Astrocyte (in vitro differentiated cells and primary cell): ENCODE measurements around the gene ZNF628. TPM values are rescaled to one million over a fixed set of nuclear protein-coding genes. Genes with fewer than 3 reads are reported as not detected.
A peak's percentile ranks its signal among the peaks of the same experiment; 100 is the strongest.

Experiments used
- DNase-seq: peaks from one replicate; pipeline ENCODE4 v3.0.0-alpha.2; 2010; ENCODE audit warnings: low read depth
- FAIRE-seq: peaks from 2 replicates; lab custom pipeline; 2011; peaks lifted over from hg19 to GRCh38; lab: Jason Lieb, UNC
- H2AFZ ChIP-seq: 2 replicates; pipeline ENCODE4 v1.6.0; 2012; ENCODE audit warnings: low read depth, low read length, inconsistent platforms
- H3K27ac ChIP-seq: 2 replicates; pipeline ENCODE4 v1.5.1; 2011; ENCODE audit warnings: low read depth, low read length, inconsistent platforms
- H3K27me3 ChIP-seq: 2 replicates; pipeline ENCODE4 v1.6.0; 2011; ENCODE audit warnings: low read length, inconsistent platforms; ENCODE audit not compliant: insufficient read depth
- H3K36me3 ChIP-seq: 2 replicates; pipeline ENCODE4 v1.5.1; 2011; ENCODE audit warnings: low read length, inconsistent platforms; ENCODE audit not compliant: insufficient read depth
- H3K4me1 ChIP-seq: 2 replicates; pipeline ENCODE4 v1.5.1; 2011; ENCODE audit warnings: low read length, inconsistent platforms; ENCODE audit not compliant: insufficient read depth
- H3K4me2 ChIP-seq: 2 replicates; pipeline ENCODE4 v1.6.0; 2012; ENCODE audit warnings: low read length, inconsistent platforms
- H3K4me3 ChIP-seq: 2 replicates; pipeline ENCODE4 v1.5.1; 2011; ENCODE audit warnings: low read depth, mild to moderate bottlenecking, low read length, inconsistent platforms; ENCODE audit not compliant: insufficient read depth
- H3K79me2 ChIP-seq: 2 replicates; pipeline ENCODE4 v1.6.0; 2012; ENCODE audit warnings: mild to moderate bottlenecking, low read length, inconsistent platforms; ENCODE audit not compliant: insufficient read depth
- H3K9ac ChIP-seq: 2 replicates; pipeline ENCODE4 v1.6.0; 2012; ENCODE audit warnings: mild to moderate bottlenecking, low read length, inconsistent platforms
- H3K9me3 ChIP-seq: 2 replicates; pipeline ENCODE4 v1.5.1; 2012; ENCODE audit warnings: low read depth, mild to moderate bottlenecking, low read length, inconsistent platforms; ENCODE audit not compliant: insufficient read depth
- H4K20me1 ChIP-seq: 2 replicates; pipeline ENCODE4 v1.6.0; 2012; ENCODE audit warnings: low read length, inconsistent platforms; ENCODE audit not compliant: insufficient read depth
- H3K27ac Mint-ChIP-seq: one replicate; pipeline ENCODE4 v1.8.0; 2021; ENCODE audit warnings: mild to moderate bottlenecking, mixed read lengths; ENCODE audit not compliant: unreplicated experiment
- H3K27me3 Mint-ChIP-seq: one replicate; pipeline ENCODE4 v1.8.0; 2021; ENCODE audit warnings: low read depth, mixed read lengths; ENCODE audit not compliant: unreplicated experiment
- H3K36me3 Mint-ChIP-seq: one replicate; pipeline ENCODE4 v1.8.0; 2021; ENCODE audit warnings: low read depth, mixed read lengths; ENCODE audit not compliant: unreplicated experiment
- H3K4me1 Mint-ChIP-seq: one replicate; pipeline ENCODE4 v1.8.0; 2021; ENCODE audit warnings: low read depth, mixed read lengths; ENCODE audit not compliant: unreplicated experiment
- H3K4me3 Mint-ChIP-seq: one replicate; pipeline ENCODE4 v1.8.0; 2021; ENCODE audit warnings: mild to moderate bottlenecking, moderate library complexity, mixed read lengths; ENCODE audit not compliant: unreplicated experiment
- H3K9me3 Mint-ChIP-seq: one replicate; pipeline ENCODE4 v1.8.0; 2021; ENCODE audit warnings: mild to moderate bottlenecking, mixed read lengths; ENCODE audit not compliant: unreplicated experiment
- EZH2 ChIP-seq: IDR thresholded peaks from 2 replicates; pipeline ENCODE4 v1.6.1; 2012; ENCODE audit warnings: mild to moderate bottlenecking, low read length, inconsistent platforms; ENCODE audit not compliant: insufficient read depth
- total RNA-seq: library from RNA; stranded (reverse); gene quantifications from 2 replicates; pipeline ENCODE4 v1.2.1, GENCODE V29; 2021
- TF ChIP-seq, protein P1 (sequence below): IDR thresholded peaks from 2 replicates; pipeline ENCODE4 v1.5.1; 2011; ENCODE audit warnings: low read depth, mild to moderate bottlenecking, inconsistent platforms, low read length, moderate library complexity; ENCODE audit not compliant: insufficient read depth

The ZNF628 gene
- total RNA-seq, 1 donor from 2014 or later, result 9.9 TPM

- no peaks in the 10 kb centered on the region for H4K20me1 ChIP-seq
- H3K9me3 ChIP-seq, result no peaks in the 10 kb centered on the region
- no peak overlapping the region for H3K27ac Mint-ChIP-seq
- peaks cover 21% of the 10 kb centered on the region for H3K4me1 Mint-ChIP-seq
- H3K27ac ChIP-seq, result no peak overlapping the region
- H3K36me3 ChIP-seq, result no peaks in the 10 kb centered on the region
- no peaks in the 10 kb centered on the region for H3K27me3 Mint-ChIP-seq
- no peak overlapping the region for H3K4me3 Mint-ChIP-seq
- peaks cover 20% of the 10 kb centered on the region for H3K79me2 ChIP-seq
- peaks cover 60% of the 10 kb centered on the region for H3K4me1 ChIP-seq
- FAIRE-seq, result no peak
- TF ChIP-seq, protein P1, sequence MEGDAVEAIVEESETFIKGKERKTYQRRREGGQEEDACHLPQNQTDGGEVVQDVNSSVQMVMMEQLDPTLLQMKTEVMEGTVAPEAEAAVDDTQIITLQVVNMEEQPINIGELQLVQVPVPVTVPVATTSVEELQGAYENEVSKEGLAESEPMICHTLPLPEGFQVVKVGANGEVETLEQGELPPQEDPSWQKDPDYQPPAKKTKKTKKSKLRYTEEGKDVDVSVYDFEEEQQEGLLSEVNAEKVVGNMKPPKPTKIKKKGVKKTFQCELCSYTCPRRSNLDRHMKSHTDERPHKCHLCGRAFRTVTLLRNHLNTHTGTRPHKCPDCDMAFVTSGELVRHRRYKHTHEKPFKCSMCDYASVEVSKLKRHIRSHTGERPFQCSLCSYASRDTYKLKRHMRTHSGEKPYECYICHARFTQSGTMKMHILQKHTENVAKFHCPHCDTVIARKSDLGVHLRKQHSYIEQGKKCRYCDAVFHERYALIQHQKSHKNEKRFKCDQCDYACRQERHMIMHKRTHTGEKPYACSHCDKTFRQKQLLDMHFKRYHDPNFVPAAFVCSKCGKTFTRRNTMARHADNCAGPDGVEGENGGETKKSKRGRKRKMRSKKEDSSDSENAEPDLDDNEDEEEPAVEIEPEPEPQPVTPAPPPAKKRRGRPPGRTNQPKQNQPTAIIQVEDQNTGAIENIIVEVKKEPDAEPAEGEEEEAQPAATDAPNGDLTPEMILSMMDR, result no peak
- TF ChIP-seq EZH2, result no peak
- peak overlapping the region; percentile 85 for H3K4me2 ChIP-seq
- H3K36me3 Mint-ChIP-seq, result peaks cover 3% of the 10 kb centered on the region
- H3K9me3 Mint-ChIP-seq, result no peaks in the 10 kb centered on the region
- DNase-seq, result no peak
- H3K4me3 ChIP-seq, result no peak overlapping the region
- H2AFZ ChIP-seq, result no peak overlapping the region
- no peaks in the 10 kb centered on the region for H3K27me3 ChIP-seq
- H3K9ac ChIP-seq, result peak overlapping the region; percentile 18
Observed at GRCh38 chr19:55488986-55489710, 12.7 kb downstream of the ZNF628 start.

DNA sequence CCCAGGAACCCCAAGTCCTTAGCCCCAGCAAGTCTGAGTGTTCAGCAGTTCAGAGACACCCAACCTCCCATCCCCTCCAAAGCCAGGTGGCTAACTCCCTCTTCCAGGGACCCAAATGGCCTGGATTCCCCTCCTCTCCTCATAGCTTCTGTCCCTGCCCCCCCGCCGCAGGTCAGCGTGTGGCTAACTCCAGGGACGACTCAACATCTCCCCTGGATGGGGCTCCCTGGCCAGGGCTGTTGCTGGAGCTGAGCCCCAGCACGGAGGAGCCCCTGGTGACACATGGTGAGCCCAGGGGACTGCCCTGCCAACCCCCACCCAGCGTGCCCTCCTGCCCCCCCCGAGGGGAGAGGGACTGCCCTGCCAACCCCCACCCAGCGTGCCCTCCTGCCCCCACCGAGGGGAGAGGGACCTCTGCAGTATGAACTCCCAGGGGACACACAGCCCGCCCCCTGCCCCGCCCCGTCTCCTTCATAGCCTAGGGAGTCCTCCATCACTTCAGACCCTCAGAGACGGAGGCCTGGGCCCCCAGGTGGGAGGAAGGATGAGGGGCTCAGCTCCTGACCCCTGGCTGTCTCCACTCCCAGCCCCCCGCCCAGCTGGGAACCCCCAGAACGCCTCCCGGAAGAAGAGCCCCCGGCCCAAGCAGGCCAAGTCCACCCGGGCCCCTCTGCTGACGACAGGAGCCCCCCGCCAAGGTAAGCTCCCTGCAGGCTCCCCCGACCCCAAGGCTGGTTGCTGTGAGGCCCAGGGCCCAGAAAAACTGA is 13.5 kb downstream of the ZNF628 start:
- Histone ChIP-seq H3K36me3 (no peaks in the 10 kb centered on the region), H3K9ac (peak overlapping the region; percentile 18), H3K4me3 (no peak overlapping the region), H3K4me1 (peaks cover 60% of the 10 kb centered on the region), H3K27me3 (no peaks in the 10 kb centered on the region), H3K4me2 (peak overlapping the region; percentile 85), H3K27ac (no peak overlapping the region), H3K79me2 (peaks cover 14% of the 10 kb centered on the region), H4K20me1 (no peaks in the 10 kb centered on the region), H3K9me3 (no peaks in the 10 kb centered on the region), H2AFZ (no peak overlapping the region)
- DNase-seq (no peak), FAIRE-seq (no peak)
- Mint-ChIP-seq H3K4me1 (peaks cover 24% of the 10 kb centered on the region), H3K4me3 (no peak overlapping the region), H3K27ac (no peak overlapping the region), H3K27me3 (no peaks in the 10 kb centered on the region), H3K9me3 (no peaks in the 10 kb centered on the region), H3K36me3 (peaks cover 5% of the 10 kb centered on the region)
- TF ChIP-seq, protein P1, result no peak
- TF ChIP-seq EZH2, result no peak
